Bronchial epithelial cell (primary cell): ENCODE measurements around the gene CFAP210. TPM values are rescaled to one million over a fixed set of nuclear protein-coding genes. Genes with fewer than 3 reads are reported as not detected.
"Not testable (repeated sequence)": the region's sequence is repeated elsewhere in the genome, so short reads cannot be mapped to it uniquely, and the experiment has no call there.

Experiments used
- DNase-seq: peaks from one replicate; pipeline ENCODE4 v3.0.0-alpha.2; 2010; ENCODE audit warnings: low read depth
- FAIRE-seq: peaks from 2 replicates; lab custom pipeline; 2011; peaks lifted over from hg19 to GRCh38; lab: Jason Lieb, UNC
- H3K27me3 ChIP-seq: 2 replicates; pipeline ENCODE4 v1.5.1; 2011; ENCODE audit warnings: low read length; ENCODE audit not compliant: control insufficient read depth, insufficient read depth
- H3K36me3 ChIP-seq: 2 replicates; pipeline ENCODE4 v1.5.1; 2011; ENCODE audit warnings: low read length; ENCODE audit not compliant: control insufficient read depth, insufficient read depth
- H3K4me3 ChIP-seq: 2 replicates; pipeline ENCODE4 v1.5.1; 2011; ENCODE audit warnings: mild to moderate bottlenecking, low read depth, low read length, control low read depth
- CTCF ChIP-seq: IDR thresholded peaks from 2 replicates; pipeline ENCODE4 v1.5.1; 2011; ENCODE audit warnings: mild to moderate bottlenecking, moderate library complexity, low read length, control low read depth, inconsistent platforms; ENCODE audit not compliant: insufficient read depth, severe bottlenecking
- total RNA-seq: library from RNA; depleted of rRNA; stranded (reverse); fragments of >200 nt; gene quantifications from 2 replicates; pipeline ENCODE4 v1.2.1, GENCODE V29; 2014

The CFAP210 gene
- total RNA-seq, 1 donor from 2014 or later, result not detected

- Histone ChIP-seq H3K27me3 (no peaks in the 10 kb centered on the region), H3K4me3 (no peak overlapping the region), H3K36me3 (no peaks in the 10 kb centered on the region)
- FAIRE-seq (no peak), DNase-seq (no peak)
- TF ChIP-seq CTCF, result no peak
Measured at GRCh38 chr2:169690958-169691357, 3.2 kb downstream of the CFAP210 start.

DNA sequence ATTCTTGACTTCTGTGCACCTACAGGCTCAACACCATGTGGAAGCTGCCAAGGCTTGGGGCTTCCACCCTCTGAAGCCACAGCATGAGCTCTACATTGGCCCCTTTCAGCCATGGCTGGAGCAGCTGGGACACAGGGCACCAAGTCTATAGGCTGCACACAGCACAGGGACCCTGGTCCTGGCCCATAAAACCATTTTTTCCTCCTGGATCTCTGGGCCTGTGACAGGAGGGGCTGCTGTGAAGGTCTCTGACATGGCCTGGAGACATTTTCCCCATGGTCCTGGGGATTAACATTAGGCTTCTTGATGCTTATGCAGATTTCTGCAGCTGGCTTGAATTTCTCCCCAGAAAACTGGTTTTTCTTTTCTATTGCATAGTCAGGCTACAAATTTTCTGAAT is 6.3 kb downstream of the CFAP210 start:
- not testable (repeated sequence) for DNase-seq, FAIRE-seq, H3K4me3 ChIP-seq, H3K27me3 ChIP-seq, H3K36me3 ChIP-seq

- DNase-seq, FAIRE-seq, H3K36me3 ChIP-seq, H3K4me3 ChIP-seq, H3K27me3 ChIP-seq: not testable (repeated sequence)
Measured at GRCh38 chr2:169686825-169687224, 7.4 kb downstream of the CFAP210 start.

DNA sequence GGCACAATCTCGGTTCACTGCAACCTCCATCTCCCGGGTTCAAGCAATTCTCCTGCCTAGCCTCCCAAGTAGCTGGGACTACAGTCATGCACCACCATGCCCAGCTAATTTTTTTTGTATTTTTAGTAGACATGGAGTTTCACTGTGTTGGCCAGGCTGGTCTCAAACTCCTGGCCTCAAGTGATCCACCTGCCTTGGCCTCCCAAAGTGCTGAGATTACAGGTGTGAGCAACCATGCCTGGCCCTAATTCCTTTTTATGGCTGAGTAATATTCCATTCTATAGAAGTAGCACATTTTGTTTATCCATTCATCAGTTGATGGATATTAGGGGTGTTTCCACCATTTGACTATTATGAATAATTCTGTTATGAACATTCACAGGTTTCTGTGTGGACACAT is 9.5 kb downstream of the CFAP210 start:
- not testable (repeated sequence) for H3K27me3 ChIP-seq, H3K36me3 ChIP-seq, FAIRE-seq, DNase-seq, H3K4me3 ChIP-seq

- no peak for DNase-seq
- Histone ChIP-seq H3K4me3 (no peak overlapping the region), H3K36me3 (no peaks in the 10 kb centered on the region), H3K27me3 (no peaks in the 10 kb centered on the region)
- no peak for FAIRE-seq
- TF ChIP-seq CTCF, result no peak
Measured at GRCh38 chr2:169684135-169684565, 10.1 kb downstream of the CFAP210 start.

GRCh38 chr2:169683425-169684134 is 10.6 kb downstream of the CFAP210 start:
- H3K4me3 ChIP-seq, result no peak overlapping the region
- DNase-seq, result no peak
- no peak for FAIRE-seq
- H3K36me3 ChIP-seq, result no peaks in the 10 kb centered on the region
- no peaks in the 10 kb centered on the region for H3K27me3 ChIP-seq
- TF ChIP-seq CTCF, result no peak

DNA sequence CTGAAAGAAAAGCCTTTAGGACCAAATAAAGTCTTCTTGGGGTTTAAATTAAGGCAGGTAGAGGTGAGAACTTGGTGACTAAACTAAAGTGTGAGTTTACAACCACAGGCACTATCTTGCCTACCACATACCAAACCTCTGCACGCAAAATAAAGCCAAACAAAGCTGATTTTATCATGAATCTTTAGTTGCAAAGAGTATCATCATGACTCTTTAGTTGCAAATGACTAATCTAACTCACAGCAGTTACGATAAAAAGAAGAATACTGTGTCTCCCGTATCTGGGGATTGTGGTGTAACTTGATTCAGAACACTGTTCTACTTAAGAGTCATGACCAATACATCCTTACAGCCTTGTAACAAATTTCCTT is 11.2 kb downstream of the CFAP210 start:
- H3K4me3 ChIP-seq, result no peak overlapping the region
- TF ChIP-seq CTCF, result no peak
- DNase-seq, result peak; percentile 90

More for the DNA sequence above, 11.2 kb downstream of the CFAP210 start:
- no peak for FAIRE-seq
- H3K27me3 ChIP-seq, result no peaks in the 10 kb centered on the region
- H3K36me3 ChIP-seq, result no peaks in the 10 kb centered on the region
